Prostate gland (tissue), 2 donors: ENCODE measurements around the gene CDC34.

Experiments
- POLR2A ChIP-seq: fragments of 450-650 bp; IDR thresholded peaks from one replicate; pipeline ENCODE4 v1.6.1; 2016; ENCODE audit warnings: antibody characterized with exemption, mild to moderate bottlenecking
- TF ChIP-seq, protein P1 (sequence below), 4 experiments: fragments of 200-600 bp in 2 of 4; fragments of 450-650 bp in 2 of 4; sonication (generic) in 2 of 4; IDR thresholded peaks; 1 replicate in 3 of 4; 2 replicates in 1 of 4; pipeline ENCODE4 v1.5.1; 2016 to 2019; ENCODE audit warnings: antibody characterized with exemption in 4 of 4, mild to moderate bottlenecking in 2 of 4, moderate library complexity in 2 of 4

DNA sequence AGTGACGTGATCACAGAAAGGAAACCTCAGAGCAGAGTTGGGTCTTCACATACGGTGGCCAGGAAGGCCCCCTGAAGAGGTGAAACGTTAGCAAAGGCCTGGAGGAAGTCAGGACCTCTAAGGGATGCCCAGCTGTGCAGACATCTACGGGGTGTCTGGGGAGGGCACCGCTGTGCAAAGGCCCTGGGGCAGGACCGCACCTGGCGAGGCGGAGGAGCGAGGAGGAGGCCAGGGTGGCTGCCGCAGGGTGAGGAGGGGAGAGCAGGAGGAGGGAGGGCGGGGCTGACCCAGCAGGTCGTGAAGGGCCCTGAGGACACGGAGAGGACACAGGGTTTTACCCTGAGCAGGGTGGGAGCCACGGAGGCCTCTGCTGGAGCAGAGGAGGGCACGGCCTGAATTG is 47.1 kb upstream of the CDC34 start:
- TF ChIP-seq POLR2A: no peak
- TF ChIP-seq, protein P1, sequence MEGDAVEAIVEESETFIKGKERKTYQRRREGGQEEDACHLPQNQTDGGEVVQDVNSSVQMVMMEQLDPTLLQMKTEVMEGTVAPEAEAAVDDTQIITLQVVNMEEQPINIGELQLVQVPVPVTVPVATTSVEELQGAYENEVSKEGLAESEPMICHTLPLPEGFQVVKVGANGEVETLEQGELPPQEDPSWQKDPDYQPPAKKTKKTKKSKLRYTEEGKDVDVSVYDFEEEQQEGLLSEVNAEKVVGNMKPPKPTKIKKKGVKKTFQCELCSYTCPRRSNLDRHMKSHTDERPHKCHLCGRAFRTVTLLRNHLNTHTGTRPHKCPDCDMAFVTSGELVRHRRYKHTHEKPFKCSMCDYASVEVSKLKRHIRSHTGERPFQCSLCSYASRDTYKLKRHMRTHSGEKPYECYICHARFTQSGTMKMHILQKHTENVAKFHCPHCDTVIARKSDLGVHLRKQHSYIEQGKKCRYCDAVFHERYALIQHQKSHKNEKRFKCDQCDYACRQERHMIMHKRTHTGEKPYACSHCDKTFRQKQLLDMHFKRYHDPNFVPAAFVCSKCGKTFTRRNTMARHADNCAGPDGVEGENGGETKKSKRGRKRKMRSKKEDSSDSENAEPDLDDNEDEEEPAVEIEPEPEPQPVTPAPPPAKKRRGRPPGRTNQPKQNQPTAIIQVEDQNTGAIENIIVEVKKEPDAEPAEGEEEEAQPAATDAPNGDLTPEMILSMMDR (IDR thresholded peaks at IDR 0.05): no peak
